Stimulated activated CD4-positive, alpha-beta T cell treated with anti-CD3 and anti-CD28 coated beads, Interleukin-1b, Interleukin-23, amount 100 ng/mL, for 48 hours (primary cell): ENCODE data around the gene GNL2.
A peak's percentile ranks its signal among the peaks of the same experiment; 100 is the strongest.

ENCODE experiments used
- DNase-seq: peaks from one replicate; pipeline ENCODE4 v3.0.0-alpha.2; 2020

GNL2 gene

DNA sequence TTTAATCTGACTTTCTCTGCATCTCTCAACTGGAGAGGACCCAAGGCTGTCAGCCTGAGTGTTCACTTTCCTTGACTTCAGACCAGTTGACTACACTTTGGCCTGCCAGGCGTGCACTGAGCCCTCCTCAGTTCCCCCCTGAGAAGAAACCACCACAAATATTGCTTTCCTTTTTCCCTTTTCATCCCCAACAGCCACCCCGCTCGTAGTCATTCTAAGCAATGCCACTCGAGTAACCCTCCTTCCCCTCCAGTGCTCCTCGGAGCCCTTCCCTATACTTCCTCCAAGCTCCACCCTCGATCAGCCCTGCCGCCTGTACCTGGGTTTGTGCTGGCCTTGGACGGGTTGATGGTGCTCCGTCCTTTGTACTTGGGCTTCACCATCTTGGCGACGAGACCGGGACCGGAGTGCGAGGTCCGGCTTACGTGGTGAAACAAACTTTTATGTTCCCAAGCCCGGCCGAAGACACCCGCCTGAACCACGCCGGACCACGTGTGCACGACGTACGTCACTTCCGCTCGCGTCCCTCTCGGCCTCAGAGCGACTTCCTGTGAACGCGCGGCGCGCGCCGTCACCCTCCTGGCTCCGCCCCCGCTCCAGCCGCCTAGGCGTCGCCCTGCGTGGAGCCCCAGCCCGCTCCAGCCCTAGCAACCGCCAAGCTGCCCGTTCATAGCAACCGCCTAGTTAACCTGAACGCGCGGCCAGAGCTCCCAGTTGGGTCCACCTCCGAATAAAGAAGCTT lies at the start of gene GNL2:
TSS of gene GNL2 (minus strand) at position 498 of the 742 bp plus-strand sequence. CDS start at position 383, 115 bp downstream.
- peak; percentile 97 for DNase-seq

DNA sequence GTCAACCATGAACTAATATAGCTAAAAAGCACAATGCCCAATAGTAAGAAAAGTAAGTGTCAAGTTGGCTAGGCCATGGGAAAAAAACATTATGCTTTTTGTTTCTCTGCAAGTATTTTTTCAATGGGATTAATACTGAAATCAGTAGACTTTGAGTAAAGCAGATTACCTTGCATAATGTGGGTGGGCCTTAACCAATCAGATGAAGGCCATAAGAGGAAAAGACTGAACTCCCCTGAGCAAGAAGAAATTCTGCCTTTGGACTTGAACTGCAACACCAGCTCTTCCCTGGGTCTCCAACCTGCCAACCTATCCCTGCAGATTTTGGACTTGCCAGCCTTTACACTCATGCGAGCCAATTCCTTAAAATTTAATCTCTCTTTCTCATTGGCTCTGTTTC lies 45.3 kb upstream of the GNL2 start:
- DNase-seq: no peak

DNA sequence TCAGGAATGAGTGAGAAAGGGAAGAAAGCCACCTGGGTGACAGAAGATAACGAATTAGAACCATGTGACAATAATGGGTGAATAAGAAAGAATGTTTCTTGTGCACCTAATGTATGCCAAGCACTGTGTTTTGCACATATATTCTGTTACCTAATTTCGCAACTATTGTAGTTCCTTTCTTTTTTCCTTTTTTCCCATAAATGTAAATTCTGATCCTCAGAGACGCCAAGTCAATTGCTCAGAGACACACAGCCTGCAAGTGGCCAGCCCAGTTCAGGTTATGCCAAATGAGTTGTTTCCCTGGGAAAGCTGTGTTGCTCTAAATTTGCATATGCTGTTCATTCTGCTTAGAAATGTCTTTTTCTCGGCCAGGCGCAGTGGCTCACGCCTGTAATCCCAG lies 40.7 kb upstream of the GNL2 start:
- no peak for DNase-seq

DNA sequence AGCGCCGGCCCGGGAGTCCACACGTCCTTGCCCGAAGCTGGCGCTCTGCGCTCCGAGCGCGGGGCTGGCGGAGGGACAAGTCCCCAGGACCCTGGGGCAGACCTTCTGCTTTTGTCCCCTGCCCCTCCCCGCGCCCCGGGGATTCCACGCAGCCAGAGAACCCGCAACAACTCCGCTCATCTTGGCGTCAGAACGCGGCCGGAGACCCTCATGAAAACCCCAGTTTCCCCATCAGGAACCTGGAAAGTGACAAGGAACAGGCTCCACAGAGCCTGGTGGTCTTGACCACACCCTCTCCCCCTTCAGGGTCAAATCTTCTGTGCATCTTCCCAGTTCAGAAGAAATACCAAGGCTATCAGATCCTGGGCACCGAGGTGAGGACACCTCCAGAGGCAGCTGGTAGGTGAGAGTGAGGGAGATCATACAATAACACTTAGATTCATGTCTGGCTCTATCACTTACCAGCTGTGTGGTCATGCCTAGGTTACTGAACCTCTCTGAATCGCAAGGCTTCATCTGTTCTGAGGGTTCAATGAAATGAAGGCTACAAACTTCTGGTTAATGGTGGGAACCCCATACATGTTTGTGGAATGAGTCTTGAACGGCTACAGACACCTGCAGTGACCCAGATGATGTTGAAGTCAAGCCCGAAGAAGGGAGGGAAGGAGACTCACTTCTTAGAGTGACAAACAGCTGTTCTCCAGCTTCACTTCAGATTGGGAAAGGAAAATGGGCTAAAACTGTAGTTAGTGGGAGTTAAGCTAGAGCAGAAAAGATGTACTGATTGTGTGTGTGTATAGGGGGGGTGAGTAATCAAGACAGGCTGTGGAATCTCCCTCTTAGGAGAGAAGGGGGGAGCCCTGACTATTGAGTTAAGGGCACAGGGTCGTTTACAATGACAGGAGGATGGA lies 39.5 kb upstream of the GNL2 start:
- no peak for DNase-seq

DNA sequence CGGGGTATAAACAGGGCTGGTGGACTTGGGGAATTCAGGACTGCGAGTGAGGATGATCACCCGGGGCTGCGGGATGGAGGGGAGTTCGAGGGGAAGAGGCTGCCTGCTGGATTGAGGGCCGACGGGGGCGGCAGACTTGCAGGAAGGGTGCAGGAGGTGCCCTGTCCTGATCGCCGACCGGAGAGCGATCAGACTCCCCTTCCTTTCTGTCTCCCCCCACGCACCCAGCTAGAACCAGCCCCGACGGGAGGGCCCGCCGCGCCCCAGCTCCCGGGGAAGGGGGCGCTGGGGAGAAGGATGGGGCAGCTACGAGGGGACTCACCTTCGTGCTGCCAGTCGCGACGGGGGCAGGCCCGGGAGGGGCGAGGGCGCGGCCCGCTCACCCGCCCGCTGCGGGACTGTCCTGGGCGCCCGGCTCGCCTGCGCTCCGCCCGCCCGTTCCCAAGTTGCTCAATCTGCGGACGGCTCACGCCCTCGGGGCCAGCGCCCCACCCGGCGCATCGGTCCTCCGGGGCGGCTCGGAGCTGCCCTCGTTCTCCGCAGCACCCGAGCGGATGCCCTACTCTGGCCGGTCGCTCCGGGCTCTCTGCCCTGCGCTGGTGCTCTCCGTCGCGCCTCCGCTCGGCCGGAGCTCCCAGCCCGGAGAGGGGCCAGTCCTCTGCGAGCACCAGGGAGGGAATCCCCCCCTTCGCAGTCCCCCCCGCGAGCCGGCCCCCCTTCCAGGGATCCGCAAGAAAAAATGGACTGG lies 38.7 kb upstream of the GNL2 start, which contains the start of gene RSPO1:
TSS of gene RSPO1 (minus strand) at position 649 of the 748 bp plus-strand sequence. CDS start 5,231 bp downstream, outside the sequence.
- DNase-seq: no peak

DNA sequence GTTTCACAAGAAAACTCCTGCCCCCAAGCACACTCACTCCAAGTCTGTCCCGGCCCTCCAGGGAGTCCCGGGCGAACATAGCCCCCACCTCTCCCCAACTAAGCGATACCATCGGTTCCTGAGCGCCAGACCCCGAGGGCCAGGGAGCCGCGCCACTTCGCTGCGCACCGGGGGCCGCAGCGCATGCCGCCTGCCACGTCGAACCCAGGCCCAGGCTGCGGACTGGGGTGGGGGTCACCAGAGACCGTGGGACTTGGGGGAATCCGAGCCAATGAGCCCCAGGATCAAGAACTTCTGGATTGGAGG lies 38.2 kb upstream of the GNL2 start:
- DNase-seq: no peak

DNA sequence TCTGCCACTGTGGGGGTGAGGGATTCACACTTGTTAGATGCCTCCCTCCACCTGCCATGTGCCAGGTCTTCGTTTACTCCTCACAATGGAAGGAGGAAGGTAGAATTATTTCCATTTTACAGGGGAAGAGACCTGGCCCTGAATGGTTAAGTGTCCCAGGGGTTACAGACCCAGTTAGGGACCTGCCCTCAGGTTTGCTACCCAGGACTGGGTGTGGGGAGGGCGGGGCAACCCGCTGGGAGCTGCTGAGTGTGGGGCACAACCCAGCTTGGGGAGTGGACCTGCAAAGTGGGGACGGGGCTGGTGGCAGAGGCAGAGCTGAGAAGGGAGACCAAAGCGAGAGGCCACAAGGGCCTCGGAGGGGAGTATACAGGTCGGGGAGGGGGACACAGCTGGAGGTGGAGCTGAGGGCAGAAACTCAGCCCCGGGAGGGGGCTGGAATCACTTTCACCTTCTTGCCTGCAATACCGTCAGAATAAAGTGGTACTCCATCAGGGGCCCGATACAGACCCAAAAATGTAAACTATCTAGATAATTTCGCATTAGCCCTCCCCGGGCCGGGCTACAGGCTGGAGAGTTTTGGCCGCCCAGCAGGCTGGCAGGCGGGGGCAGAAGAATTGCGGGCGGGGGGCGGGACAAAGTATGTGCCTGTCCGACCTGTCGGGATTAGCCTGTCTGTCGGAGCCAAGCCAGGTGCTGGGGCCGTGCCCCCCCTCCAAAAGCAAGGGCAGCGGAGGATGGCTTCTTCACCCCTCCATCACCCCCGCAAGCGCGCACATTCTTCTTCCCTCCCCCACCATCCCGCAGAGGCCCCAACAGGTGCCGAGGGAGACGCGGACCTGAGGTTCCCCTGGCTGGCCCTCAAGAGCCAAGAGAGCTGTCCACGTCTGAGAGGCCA lies 37.6 kb upstream of the GNL2 start:
- DNase-seq: no peak

DNA sequence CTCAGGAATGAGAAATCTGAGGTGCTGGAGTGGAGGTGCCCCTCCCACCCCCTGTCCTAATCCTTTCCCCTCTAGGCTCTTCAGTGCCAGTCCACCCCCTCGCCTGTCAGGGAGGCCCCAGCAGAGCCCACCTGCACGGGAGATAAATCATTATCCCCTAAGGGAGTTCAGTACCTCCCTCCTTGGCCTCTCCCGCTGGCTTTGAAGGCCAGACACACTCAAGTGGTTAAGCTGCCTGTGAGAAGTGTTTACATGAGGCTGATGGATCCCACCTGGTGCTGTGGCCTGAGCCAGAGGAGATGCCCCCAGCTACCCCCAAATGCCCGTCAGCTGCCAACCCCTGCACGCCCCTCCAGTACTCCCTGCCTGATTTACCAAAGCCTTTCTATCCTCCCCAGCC lies 35.3 kb upstream of the GNL2 start:
- no peak for DNase-seq

DNA sequence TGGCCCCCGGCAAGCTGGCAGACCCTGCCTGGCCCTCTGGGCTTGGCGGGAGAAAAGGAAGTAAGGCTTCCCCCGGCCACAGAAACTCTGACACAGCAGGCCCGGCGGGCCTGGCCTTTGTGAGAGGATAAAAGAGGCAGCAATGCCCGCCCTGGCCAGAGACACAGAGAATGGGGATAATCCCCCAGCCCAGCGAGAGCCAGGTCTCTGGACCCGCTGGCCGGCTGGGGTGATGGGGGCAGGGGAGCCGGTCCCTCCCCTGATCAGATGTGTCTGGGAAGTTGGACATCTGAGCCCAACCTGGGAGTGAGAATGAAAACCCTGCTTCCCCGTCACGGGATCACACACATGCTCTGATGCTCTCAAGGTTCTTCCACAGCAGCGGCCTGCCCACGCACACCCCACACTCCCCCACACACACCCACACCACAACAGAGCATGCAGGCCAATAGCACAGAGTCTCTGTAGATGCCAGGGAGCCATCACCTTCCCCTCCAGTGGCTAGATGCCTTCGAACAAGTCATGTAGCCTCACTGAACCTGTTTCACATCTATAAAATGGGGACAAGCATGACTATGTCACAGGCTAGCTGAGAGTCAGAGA lies 34.8 kb upstream of the GNL2 start:
- no peak for DNase-seq

DNA sequence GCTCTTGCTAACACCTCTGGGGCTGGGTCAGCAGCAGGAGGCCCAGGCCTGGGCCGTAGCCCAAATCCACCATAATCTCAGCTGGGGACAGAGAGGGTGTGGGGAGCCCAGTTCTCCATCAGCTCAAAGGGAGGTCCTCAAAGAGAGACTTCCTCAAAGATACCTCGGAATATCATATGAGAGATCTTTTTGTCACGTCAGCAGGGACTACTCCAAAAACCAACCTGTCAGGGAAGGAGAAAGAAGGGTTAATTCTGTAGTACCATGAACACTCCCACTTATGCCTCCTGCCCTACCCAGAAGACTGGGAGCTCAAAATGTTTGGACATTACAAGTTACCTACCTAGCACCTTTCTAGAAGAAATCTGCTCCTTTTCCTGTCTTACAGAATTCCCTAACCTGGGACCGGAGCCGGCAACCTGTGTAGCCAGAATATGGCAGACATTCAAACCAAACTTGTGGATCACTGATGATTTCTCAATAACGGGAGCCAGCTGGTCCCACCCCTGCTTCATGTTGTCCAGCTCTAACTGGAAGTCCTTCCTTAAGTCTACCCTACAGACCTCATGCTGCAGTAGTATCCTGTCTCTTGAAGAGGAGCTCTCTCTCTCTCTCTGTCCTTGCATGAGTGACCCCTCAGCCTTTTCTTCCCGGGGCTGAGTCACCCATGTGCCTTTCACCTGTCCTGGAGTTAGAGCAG lies 34.1 kb upstream of the GNL2 start:
- no peak for DNase-seq

DNA sequence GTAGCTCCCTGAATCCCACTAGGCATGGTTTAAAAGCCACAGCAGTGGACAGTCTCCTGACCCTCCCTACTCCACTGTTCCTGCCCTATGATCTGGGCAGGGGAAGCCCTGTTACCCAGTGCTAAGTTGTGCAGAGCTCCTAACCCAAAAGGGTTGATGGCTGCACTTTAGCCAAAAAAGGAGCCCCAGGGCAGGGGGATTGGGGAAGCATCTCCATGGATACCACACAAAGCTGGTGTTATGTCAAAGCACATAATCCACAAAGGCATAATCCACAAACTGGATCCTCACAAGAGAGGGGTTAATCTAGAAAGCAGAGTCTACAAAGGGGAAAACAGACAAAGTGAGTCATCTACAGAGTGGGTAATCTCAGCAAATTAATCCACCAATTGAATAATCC lies 33.3 kb upstream of the GNL2 start:
- DNase-seq: no peak

DNA sequence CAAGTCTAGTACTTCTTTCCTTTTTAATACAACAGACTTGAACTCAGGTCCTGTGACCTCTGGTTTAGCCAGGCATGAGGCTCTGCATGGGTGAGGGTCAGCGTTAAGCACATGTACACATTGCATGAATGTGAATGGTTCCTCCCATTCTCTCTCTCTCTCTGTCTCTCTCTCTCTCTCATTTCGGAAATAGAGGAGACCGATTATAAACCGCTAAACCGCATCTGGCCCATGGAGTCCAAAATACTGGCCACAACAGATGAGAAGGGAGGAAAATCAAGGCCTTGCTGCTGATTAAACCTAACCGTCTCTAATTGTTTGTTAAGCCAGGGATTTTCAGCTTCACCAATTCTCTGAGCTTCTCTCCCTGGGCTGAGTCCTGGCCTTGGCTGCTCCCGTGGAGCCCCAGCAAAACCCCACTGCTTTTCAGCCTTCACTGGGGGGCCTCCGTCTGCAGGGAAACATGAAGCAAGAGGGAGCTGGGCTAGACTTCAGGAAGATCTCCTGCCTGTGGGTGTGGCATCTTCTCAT lies 32.4 kb upstream of the GNL2 start:
- DNase-seq: no peak

DNA sequence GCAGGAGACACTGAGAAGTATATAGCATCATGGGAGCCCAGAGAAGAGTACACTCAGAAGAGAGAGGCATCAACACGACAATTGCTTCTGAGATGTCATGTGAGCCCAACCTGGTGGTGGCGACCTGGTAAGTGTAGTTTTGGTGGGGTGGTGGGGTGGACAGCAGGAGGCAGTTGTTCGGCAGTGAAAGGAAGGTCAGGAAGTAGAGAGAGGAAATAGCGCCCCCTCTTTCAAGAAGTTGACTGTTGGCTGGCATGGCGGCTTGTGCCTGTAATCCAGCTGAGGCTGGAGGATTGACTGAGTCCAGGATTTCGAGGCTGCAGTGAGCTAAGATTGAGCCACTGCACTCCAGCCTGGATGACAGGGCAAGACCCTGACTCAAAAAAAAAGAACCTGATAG lies 26.4 kb upstream of the GNL2 start:
- no peak for DNase-seq

DNA sequence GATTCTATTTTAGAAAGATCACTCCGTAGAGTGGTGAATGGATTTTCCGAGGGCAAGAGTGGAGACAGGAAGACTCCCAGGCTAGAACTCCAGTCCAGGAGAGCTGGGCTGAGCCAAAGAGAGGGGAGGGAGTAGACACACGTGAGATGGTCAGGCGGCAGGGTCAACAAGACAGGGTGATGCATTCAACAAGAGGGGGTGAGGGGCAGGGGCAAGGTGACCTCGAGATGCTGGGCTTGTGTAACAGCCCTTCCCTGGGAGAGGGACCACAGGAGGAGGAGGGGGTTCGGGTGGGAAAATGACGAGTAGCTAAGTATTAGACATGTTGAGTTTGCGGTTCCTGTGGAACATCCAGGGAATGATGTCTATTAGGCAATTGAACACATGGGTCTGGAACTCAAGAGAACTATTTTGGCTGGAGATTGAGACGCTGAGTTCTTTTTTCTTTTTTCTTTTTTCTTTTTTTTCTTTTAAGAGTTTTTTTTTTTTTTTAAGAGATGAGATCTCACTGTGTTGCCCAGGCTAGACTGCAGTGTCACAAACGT lies 25.7 kb upstream of the GNL2 start:
- DNase-seq: no peak

DNA sequence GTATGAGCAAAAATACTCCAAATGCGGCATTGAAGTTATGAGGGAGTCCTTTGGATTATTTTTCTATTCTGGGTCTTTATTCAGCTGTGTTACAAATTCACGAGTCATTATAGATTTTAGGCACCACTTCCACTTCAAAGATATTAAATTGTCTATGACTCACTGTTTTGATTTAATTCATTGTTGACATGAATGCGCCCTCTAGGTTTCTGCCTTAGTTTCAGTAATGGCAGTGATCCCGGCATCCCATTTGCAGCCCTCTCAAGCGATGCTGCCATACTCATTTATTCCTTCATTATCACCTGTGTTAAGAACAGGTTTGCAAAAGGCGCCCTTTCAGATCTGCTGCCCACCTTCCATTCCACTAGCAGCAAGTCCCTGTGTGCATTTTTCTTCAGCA lies 25.0 kb upstream of the GNL2 start:
- no peak for DNase-seq

DNA sequence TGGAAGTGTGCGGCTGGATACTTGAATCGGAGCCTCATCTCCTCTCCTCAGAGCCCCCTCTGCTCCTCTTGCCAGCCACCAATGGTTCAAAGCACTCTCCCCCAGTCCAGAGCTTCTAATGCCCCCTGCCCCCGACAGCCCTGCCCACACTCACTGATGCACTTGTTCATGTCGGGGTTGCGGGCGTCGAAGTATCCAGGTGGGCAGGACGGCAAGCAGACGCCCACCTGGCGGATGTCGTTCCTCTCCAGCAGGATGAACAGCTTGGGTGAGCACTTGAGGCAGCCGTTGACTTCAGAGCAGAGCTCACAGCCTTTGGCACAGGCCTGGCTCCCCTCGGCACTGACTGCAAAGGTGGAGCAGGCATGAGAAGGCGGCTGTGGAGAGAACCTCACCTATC lies 20.6 kb upstream of the GNL2 start:
- DNase-seq: no peak

DNA sequence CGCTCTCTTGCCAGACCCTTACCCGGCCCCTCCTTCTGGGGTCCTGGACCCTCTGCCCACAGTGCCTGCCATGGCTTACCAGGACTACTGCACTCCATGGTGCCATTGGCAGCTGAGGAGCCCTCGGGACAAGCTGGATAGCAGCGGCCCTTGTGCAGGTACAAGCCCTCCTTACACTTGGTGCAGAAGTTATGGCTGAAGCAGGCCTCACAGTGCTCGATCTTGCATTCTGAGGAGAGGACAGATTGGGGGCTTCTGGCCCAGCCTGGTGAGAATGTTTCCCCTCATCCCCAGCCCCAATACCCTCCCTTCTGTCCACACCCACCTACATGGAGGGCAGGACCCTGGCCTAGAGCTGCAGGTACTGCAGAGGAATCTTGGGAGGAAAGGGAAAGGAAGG lies 18.4 kb upstream of the GNL2 start:
- DNase-seq: no peak

DNA sequence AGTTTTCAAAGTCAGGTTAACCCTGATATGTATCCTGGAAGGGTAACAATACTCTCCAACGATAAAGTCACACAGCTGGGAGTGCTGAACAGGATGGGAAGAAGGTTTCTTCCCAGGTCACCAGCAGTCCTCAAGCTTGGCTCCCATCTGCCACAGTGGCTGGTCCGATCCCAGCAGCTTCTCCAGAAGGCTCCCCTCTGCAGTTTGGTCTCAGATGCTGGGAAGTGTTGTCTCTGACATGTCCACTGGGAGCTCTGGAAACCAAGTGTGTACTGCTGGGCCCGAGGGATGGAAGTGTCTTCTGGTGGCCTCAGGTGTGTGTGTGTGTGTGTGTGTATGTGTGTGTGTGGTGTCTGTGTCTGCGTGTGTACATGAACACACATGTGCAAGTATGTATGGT lies 16.4 kb upstream of the GNL2 start:
- DNase-seq: no peak

DNA sequence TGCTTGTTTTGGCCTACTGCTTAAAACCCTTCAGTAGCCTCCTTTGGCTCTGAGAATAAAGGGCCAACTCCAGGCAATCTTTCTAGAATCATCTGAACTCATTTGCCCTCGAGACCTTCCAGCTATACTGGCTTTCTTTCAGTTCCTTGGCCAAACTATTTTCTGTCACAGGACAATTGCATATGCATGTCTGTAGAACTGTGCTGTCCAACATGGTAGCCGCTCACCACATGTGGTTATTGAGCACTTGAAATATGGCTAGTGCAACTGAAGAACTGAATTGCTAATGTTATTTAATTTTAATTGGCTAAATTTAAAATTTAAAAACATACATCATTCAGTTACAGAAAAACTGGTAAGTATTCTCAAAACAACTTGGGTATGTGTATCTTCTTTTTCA lies 14.3 kb upstream of the GNL2 start:
- no peak for DNase-seq

DNA sequence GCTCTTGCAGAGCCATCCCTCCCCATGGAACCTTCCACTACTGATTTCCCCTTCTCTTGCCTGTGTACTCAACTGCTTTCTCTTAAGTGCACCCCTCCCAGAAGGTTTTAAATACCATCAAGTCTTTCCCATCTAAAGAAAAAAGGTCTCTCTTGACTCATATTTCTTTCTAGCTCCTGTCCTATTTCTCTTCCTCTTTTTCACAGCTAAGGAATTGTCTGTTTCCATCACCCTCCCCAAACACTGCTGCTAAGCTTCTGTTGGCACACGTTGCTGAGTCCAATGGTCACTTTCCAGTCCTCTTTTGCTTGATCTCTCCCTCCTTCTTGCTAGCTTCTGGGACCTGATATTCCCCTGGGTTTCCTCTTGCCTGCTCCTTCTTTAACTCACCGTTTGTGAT lies 13.3 kb upstream of the GNL2 start:
- DNase-seq: no peak
